T-helper 22 cell (primary cell): ENCODE results near the gene NOP16.
"Not testable (repeated sequence)": the region's sequence is repeated elsewhere in the genome, so short reads cannot be mapped to it uniquely, and the experiment has no call there.

ENCODE experiments used
- DNase-seq: peaks from one replicate; pipeline ENCODE4 v3.0.0-alpha.2; 2020; ENCODE audit warnings: low read depth

The NOP16 gene

DNA sequence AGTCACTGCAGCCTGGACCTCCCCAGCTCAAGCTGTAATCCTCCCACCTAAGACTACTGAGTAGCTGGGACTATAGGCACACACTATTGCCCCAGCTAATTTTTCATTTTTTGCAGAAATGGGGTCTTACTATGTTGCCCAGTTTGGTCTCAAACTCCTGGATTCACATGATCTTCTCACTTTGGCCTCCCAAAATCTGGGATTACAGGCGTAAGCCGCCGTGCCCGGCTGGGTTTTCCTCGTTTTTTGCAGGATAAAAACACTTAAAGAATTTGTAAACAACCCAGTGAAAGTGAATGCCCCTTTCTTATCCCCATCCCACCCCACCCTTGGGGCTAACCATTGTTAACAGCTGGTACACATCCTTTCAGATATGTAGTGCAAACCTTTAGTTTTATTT lies 20.2 kb upstream of the NOP16 start:
- no peak for DNase-seq

DNA sequence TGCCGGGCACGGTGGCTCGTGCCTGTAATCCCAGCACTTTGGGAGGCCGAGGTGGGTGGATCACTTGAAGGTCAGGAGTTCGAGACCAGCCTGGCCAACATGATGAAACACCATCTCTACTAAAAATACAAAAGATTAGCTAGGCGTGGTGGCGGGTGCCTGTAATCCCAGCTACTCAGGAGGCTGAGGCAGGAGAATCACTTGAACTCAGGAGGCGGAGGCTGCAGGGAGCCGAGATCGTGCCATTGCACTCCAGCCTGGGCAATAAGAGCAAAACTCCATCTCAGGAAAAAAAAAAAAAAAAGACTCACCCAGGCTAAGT lies 19.8 kb upstream of the NOP16 start:
- DNase-seq: not testable (repeated sequence)

DNA sequence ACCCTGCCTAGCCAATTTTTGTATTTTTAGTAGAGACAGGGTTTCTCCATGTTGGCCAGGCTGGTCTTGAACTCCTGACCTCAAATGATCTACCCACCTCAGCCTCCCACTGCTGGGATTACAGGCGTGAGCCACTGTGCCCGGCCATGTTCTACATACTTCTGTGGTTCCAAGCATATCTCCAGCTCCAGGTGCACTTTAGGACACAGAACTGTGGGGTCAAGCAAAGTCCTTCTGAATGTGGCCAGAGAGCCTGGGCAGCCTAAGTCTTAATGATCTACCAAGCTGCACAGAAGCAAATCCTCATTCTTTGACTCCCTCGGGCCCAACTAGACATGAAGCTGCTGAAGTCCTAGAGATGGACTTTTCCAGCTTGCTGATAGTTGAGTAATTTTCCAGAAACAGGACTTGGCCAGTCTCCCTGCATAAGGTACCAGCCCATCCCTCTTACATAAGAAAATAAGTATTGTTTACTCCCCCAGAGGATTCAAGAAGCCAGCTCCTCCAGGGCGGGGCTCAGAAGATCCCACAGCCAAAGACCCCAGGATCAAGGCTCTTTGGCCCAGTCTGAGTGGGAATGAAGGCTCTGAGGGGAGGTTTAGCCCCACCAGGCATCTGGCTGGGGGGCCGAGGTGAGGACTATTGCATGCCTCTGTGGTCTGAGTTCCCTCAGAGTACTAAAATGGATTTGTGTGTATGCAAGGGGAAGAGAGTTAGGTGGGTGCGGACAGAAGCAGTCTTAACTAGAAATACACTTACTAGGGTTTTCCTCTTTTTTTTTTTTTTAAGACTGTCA lies 19.3 kb upstream of the NOP16 start:
- no peak for DNase-seq

DNA sequence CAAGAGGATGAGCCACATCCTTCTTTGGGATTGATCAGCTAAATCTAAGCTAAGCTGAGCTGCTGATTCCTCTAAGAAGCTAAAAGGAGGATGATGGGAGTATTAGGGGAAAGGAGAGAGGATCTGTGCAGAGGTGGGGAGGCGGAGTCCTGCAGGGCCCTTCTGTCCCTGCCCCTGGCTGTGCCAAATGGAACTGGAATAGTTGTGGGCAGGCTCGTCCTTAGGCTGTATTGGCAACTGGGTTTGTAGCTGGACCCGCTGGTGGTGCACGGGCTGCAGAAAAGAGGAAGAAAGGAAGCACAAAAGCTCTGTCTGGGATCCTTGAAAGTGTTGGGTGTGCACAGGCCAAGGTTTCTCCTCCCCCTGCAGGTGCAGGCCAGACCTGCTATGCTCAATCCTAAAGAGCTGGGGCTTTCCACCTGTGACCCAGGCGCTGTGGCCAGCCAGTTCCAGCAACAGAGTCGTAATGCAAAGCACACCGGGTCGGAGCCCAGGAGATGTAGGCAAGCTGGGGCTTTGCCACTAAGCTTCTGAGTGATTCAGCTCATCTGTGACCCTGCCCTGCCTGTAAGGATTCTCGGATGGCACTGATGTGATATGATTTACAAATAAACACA lies 18.1 kb upstream of the NOP16 start:
- no peak for DNase-seq

DNA sequence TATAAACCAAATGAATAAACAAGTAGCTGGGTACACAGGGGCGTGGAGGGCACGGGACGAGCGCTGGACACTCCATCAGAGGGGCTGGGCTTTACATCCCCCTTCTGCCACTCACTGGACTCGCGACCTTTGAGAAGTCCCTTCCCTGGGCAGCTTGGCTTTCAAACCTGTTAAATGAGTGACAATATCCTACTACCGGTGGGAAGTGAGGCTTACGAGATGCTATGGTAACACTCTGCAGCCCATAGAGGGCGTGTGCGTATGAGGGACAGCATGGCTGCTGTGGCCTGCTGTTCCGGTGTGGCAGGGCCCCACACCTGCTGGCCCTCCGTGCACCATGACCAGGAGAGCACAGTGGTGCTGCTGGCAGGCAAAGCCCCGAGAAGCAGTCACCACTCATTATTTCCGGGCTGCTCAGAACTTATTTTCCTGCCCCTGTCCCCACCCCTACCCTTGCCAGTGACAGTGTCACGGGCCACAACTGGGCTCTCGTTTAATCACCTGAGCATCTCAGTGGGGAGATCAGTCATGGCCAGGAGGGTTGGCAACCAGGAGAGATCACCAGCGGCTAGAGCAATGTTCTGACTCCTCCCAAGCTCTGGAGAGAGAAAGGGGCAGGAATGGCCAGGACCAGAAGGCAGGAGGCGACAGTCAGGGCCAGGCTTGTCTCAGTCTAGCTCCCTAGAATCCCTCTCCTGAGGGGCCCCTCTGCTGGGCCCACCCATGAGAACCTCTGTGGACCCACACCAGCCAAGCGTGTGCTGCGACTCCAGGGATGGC lies 17.4 kb upstream of the NOP16 start:
- DNase-seq: no peak

DNA sequence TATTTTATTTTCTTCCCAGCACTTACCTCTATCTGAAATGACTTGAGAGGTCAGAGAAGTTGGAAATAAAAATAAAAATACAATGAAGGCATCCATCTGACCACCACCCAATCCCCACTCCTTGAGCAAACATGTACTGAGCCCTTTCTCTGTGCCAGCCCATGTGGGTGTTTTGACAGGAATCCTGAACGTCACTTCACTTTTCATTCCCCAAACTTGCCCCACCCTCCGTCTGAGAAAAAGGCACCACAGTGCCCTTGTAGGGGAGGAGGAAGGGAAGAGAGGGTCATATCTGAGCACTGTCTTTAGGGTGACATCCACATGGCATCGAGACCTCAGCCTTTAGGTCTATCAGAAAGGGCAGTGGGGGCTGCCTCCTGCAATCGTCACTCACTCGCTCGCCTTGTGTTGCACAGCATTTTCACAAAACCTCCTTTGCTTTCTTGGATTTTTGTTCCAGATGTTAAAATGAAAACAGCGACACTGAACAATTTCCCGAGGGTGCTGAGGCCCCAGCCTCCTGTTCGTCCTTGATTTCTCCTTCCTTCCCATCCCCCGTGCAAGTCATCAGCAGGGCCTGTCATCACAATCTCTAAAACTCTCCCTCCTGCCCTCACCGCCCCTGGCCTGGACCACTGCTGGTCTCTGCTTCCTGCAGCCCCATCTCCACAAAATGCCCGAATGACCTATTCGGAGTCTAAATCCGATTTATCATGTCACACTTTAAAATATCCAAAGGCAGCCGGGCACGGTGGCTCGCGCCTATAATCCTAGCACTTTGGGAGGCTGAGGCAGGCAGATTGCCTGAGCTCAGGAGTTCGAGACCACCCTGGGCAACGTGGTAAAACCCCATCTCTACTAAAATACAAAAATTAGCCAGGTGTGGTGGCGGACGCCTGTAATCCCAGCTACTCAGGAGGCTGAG lies 13.1 kb upstream of the NOP16 start:
- no peak for DNase-seq

DNA sequence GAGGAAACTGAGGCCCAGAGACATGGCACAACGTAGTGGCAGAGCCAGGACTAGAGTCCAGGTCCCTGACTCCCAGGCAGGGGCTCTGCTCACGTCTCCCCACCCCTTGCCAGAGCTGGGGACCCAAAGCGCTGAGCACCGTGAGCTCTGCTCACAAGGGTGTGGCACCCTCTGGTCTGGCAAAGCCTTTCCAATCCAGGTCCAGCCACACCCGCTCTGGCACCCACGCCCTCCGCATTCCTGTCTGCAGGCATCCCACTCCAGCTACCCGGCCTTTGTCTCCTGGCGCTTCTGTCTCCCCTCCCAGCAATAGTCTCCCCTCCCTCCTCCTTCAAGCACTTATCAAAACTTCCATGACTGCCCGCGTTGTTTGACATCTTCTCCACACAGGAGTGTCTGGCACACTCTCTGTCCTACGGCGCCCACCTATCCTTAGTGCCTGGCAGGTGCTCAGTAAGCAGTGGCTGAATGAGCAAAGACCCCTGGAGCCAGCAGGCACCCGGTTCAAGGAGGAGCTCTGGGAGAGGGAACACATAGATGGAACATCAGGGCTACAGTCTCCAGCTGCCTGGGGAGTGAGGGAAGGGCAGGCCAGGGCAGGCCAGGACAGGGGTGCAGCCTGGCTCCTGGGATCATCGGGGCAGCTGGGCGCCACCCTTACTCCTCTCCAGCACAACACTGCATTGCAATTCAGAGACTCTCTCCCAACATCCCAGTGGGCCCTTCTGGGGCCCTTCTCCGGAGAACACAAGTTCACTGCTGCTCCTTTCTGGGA lies 12.2 kb upstream of the NOP16 start:
- DNase-seq: no peak

DNA sequence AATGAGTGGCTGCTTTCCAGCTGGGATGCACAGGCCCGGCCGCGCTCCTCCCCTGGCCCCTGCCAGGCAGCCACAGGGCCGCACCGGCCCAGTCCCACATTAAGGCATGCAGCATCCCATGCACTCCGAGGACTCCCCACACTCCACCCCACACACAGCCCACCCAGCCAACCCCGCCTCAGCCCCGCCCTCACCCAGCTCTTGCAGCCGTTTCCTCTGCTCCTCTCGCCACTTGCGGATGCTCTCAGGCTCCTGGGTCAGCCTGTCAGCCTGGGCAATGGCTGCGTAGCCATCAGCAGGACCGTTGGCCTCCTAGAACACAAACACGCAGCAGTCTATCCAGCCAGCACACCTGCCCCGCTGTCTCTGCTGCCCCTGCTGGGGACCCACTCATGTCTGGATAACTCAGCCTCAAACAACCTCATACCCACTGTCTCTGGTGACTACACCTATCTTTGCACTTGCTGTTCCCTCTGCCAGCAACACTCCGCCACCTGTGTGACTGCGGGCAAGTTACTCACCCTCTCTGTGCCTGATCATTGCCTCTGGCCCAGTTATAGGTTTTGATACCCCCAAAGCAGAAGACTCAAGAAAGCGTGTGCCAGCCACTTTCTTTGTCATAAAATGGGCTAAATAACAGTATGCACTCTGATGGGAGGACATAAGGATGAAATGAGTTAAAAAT lies 9.5 kb upstream of the NOP16 start:
- DNase-seq: no peak

DNA sequence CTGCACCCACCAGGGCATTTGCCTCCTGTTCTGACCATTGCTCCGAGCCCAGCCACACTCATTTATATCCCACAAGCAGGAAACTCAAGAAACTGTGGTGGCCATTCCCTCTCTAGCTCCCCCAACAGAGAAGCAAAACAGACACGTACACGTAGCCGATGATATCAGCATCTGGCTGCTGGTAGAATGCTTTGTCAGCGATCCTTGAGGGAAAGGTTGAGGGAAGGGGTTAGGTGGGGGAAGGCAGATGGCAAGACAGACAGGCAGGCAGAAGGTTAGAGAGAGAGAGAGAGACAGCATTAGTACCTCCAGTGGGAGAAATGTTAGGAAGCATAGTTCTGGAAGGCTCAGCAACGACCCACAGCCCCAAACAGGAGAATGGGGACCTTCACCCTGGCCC lies 7.9 kb upstream of the NOP16 start:
- no peak for DNase-seq

DNA sequence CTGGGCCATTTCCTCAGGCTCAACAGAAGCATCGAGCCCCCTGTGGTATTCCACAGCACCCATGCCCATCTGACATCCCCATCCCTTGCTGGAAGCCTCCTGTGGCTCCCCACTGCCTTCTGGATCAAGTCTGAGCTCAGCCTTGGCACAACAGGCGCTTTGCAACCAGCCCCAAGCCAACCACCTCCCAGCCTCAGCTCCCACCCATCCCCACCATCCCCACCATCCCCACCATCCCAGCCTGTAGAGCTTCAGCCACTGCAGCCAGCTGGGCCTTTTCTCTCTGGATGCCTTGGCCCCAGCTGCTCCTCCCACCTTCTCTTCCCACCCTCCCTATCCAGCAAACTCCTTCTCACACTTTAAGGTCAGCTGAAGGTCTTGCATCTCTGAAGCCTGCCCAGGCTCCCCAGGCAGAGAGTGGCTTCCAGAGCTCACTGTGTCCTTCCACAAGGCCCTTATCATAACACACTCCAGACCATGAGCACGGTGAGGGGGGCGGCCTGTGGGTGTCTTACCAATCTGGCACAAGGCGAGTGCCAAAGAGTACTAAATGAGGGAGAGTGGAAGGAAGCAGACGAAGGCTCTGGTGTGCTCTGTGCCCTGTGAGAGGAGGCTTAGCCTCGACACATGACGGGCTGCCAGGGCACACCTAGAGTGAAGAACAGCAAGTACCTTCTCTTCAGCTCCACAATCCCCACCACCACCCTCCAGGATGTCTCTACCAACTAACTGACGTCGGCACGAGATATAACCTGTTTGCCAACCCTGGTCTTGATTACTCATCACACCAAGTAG lies 6.7 kb upstream of the NOP16 start:
- DNase-seq: no peak

DNA sequence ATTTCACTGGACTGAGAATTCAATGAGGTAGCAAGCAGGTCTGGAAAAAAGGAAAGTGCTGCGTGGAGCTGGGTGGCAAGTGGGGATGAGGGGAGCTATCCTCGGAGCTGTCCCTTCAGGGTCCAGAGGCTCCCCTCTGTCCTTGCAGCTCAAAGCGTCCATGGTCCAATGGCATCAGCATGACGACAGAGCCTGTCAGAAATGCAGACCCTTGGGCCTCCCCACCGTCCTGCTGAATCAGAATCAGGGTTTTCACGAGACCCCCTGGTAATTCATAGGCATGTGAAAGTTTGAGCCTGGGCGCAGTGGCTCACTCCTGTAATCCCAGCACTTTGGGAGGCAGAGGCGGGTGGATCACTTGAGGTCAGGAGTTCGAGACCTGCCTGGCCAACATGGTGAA lies 5.7 kb upstream of the NOP16 start:
- DNase-seq: no peak

DNA sequence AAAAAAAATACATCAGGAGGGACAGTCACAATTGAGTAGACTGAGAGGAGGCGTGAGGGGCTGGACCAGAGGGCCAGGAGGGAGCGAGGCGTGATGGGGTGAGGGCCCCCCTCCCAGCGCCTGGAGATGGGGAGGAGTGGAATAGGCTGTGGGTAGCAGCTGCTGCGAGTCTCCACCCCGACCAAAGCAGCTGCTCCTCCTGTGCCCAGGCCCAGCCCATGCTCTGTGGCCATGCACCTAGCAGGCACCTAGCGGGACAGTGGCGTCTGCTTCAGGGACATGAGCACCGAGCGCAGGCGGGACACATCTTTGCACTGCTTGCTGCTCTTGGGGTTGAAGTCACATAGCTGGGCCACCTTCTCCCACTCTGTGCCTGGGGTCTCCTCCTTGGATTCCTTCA lies 4.1 kb upstream of the NOP16 start:
- no peak for DNase-seq

DNA sequence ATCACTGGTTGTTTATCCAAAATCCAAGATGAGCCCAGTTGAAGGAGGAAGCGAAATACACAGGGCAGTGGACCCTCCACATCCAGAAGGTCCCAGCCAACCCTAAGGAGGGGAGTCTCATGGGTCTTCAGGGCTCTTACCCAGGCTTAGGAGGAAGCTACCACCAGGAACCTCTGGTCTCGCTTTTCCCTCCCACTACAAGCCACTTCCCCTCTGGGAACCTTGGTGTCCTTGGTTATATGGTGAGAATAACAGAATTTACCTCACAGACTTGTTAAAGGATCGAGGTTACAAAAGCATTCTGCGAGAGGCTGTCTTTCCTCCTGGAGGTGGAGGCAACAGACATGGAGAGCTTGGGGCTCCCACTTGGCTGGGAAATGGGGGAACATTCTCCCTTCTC lies 3.6 kb upstream of the NOP16 start:
- DNase-seq: no peak

DNA sequence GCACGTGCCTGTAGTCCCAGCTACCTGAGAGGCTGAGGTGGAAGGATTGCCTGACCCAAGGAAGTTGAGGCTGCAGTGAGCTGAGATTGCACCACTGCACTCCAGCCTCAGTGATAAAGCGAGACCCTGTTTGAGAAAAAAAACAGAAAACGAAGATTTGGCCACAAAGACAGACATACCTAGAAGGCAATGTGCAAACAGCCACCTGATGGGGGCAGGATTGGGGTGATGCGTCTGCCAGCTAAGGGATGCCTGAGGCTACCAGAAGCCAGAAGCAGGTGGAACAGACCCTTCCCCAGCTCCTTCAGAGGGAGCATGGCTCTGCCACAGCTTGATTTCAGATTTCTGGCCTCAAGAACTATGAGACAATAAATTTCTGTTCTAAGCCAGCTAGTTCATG lies 3.1 kb upstream of the NOP16 start:
- no peak for DNase-seq

DNA sequence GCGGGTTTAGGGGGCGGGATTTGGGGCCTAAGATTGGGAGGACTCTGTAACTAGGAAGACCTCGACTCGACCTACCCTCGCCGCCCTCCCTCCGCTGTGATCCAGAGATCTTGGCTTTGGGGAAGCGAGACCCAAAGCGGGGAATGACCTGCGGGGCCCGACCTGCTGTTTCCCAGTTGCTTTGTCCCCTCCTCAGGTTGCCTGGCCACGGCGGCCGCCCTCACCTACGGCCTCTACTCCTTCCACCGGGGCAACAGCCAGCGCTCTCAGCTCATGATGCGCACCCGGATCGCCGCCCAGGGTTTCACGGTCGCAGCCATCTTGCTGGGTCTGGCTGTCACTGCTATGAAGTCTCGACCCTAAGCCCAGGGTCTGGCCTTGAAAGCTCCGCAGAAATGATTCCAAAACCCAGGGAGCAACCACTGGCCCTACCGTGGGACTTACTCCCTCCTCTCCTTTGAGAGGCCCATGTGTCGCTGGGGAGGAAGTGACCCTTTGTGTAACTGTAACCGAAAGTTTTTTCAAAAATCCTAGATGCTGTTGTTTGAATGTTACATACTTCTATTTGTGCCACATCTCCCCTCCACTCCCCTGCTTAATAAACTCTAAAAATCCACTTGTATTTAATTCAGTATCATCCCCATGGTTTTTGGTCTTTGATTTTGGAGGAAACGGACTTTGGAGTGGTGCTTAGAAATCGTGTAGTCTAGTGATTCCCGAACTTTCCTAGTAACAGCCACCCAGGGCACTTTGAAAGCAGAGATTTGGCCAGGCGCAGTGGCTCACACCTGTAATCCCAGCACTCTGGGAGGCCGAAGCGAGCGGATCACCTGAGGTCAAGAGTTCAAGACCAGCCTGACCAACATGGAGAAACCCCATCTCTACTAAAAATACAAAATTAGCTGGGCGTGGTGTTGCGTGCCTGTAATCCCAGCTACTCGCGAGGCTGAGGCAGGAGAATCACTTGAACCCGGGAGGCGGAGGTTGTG lies 1.0 kb upstream of the NOP16 start:
- DNase-seq: no peak

DNA sequence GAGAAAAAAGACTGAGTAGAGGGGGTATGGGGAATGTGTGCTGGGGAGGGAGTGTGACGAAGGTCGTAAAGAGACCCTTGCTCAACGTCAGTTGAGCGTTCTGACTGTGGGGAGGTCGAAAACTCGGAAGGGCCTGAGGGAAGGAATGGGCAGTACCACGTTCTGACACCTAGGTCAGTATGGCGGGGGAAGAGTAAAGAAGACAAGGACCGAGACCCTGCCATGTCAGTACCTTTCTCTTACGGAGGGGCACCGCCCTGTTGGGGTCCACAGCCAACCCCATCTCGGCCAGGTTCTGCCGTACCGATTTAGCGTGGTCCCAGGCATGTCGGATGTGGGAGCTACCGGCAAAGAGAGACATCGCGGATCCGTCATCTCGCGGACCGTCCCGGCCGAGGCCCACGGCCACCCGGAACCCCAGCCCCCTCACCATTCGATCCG lies 375 bp downstream of the NOP16 start:
- DNase-seq: no peak

DNA sequence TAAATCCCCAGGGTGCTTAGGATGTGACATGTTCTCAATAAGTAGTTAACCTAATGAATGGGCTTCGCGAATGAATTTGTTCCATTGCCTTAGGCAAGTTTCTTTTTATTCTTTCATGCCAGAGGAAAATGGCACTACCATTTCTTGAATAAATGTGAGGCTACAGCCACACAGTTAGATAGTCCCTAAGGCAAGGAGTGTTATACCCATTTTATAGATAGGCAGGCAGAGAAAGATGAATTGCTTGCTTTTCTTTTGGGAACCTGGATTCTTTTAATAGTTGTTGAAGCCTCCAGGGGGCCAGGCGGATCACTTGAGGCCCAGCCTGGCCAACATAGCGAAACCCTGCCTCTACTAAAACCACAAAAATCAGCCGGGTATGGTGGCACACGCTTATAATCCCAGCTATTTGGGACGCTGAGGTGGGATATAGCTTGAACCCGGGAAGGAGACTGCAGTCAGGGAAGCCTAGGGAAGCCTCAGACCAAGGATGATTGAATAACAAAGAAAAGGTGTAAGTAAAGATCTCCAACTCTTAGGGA lies 943 bp downstream of the NOP16 start:
- DNase-seq: no peak

DNA sequence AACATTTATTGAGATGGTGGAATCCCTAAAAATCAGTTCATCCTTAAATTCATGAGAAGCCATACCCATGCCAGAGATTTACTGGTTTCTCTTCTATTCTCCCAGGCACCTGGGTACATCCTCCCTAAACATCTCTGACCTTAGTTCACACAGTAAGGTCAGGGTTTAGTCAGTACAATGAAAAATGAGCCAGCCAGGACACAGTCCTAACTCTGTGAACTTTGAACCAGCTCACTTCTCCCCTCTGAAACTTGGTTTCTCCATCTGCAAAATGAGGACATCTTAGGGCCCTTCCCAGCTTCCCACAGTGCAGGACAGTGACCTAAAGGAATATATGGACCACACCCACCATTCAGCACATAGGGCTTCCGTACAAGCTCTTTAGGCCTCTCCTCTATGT lies 1.9 kb downstream of the NOP16 start:
- DNase-seq: no peak
